BJ (cell line): ENCODE data around the gene PODN. TPM values are rescaled to one million over a fixed set of nuclear protein-coding genes. Genes with fewer than 3 reads are reported as not detected.

ENCODE experiments used
- CTCF ChIA-PET: fragments of 350-600 bp; formaldehyde crosslinking; extraction: SDS; loops from one replicate; lab custom pipeline; 2021; ENCODE audit warnings: antibody characterized with exemption, inconsistent platforms; lab: Yijun Ruan, JAX
- POLR2A ChIA-PET: fragments of 300-600 bp; sonication (Branson Sonifier 250); formaldehyde crosslinking; extraction: SDS; loops from one replicate; lab custom pipeline; 2021; ENCODE audit warnings: antibody characterized with exemption; lab: Charles Lee
- DNase-seq: peaks from one replicate; pipeline ENCODE4 v3.0.0-alpha.2; 2011; ENCODE audit warnings: low read depth
- H3K27me3 ChIP-seq: 2 replicates; pipeline ENCODE4 v1.6.0; 2011; ENCODE audit warnings: low read length; ENCODE audit not compliant: control insufficient read depth, insufficient read depth
- H3K36me3 ChIP-seq: 2 replicates; pipeline ENCODE4 v1.5.1; 2011; ENCODE audit warnings: low read length; ENCODE audit not compliant: control insufficient read depth, insufficient read depth
- H3K4me3 ChIP-seq: 2 replicates; pipeline ENCODE4 v1.5.1; 2011; ENCODE audit warnings: low read depth, mild to moderate bottlenecking, control low read depth, low read length
- polyA plus RNA-seq: library from polyadenylated mRNA; depleted of rRNA; stranded (reverse); fragments of >200 nt; gene quantifications from 2 replicates; pipeline ENCODE4 v1.2.3, GENCODE V29; 2011; rRNA removed
- small RNA-seq: library from RNA; depleted of rRNA; stranded (forward); fragments of <200 nt; gene quantifications from one replicate; pipeline ENCODE3, GENCODE V24; 2012; ENCODE audit warnings: low replicate concordance, low read depth; ENCODE audit not compliant: insufficient read length
- TF ChIP-seq, protein P1 (sequence below): IDR thresholded peaks from 2 replicates; pipeline ENCODE4 v1.5.1; 2011; ENCODE audit warnings: low read depth, mild to moderate bottlenecking, control low read depth, inconsistent platforms, low read length, moderate library complexity; ENCODE audit not compliant: insufficient read depth

Gene PODN
- polyA plus RNA-seq, 1 experiment = 107 TPM

DNA sequence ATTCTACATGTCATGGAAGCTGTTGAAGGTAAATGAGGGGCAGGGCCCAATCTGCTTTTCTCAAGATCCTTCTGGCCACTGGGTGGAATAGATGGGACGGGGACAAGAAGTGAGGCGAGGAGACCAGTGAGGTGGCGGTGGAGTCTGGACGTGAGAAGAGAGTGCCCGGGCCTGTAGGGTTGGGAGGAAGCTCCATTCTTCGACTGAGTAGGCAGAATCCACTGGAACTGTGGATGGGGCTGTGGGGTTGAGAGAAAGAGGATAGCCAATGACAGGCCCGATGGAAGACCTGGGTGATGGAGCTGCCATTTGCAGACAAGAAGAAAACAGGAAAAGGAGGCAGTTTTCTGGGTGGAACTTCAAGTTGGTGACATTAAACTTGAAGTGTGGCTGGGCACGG lies 70.2 kb downstream of the PODN start:
- CTCF ChIA-PET = interaction anchor here (0.8 to 1.7 kb wide), 3 partner anchors 10 to 174 kb away, joined by 3 to 5 read pairs (median 3); no protein-coding TSS in a partner anchor
- H3K4me3 ChIP-seq = no peak overlapping the region
- H3K27me3 ChIP-seq = no peaks in the 10 kb centered on the region
- DNase-seq = no peak
- TF ChIP-seq, protein P1, sequence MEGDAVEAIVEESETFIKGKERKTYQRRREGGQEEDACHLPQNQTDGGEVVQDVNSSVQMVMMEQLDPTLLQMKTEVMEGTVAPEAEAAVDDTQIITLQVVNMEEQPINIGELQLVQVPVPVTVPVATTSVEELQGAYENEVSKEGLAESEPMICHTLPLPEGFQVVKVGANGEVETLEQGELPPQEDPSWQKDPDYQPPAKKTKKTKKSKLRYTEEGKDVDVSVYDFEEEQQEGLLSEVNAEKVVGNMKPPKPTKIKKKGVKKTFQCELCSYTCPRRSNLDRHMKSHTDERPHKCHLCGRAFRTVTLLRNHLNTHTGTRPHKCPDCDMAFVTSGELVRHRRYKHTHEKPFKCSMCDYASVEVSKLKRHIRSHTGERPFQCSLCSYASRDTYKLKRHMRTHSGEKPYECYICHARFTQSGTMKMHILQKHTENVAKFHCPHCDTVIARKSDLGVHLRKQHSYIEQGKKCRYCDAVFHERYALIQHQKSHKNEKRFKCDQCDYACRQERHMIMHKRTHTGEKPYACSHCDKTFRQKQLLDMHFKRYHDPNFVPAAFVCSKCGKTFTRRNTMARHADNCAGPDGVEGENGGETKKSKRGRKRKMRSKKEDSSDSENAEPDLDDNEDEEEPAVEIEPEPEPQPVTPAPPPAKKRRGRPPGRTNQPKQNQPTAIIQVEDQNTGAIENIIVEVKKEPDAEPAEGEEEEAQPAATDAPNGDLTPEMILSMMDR = no peak
- H3K36me3 ChIP-seq = no peaks in the 10 kb centered on the region
- POLR2A ChIA-PET = no interaction called here

DNA sequence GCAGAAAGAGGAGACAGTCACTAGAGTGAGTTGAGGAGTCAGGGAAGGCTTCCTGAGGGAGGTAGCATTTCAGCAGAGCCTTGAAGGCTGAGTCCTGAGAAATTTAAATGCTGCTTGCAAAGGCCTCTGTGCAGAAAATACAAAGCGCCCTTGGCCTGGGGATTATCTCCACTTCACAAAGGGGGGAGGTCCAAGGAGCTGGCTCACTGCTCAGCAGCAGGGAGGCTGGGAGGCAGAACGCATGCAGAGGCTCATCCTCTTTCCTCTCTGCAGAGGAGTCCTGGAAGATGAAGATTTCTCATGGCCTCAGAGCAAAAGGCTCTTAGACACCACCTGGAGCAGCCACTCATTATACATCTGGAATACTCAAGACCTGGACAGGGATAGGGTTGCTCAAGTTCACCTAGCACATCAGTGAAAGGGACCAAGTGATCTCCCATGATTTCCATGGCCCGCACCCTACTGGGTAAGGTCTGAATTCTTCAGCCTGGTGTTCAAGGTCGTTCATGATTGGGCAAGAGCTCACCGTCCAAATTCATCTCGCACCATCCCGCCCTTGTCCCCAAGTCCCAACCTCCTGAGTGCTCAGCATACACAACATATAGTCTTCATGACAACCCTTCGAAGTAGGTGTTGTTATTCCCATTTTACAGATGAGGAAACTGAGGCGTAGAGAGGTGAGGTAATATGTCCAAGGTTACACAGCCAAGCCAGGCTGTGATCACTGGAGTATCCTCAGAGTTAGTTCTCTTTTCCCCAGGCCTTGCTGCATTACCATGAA lies 71.4 kb downstream of the PODN start:
- POLR2A ChIA-PET = no interaction called here
- Histone ChIP-seq H3K36me3 (no peaks in the 10 kb centered on the region), H3K4me3 (no peak overlapping the region), H3K27me3 (no peaks in the 10 kb centered on the region)
- DNase-seq = no peak
- TF ChIP-seq, protein P1 = no peak
- CTCF ChIA-PET = interaction anchor here (0.8 to 2.4 kb wide), 3 partner anchors 10 to 175 kb away, joined by 3 to 8 read pairs (median 5); no protein-coding TSS in a partner anchor

DNA sequence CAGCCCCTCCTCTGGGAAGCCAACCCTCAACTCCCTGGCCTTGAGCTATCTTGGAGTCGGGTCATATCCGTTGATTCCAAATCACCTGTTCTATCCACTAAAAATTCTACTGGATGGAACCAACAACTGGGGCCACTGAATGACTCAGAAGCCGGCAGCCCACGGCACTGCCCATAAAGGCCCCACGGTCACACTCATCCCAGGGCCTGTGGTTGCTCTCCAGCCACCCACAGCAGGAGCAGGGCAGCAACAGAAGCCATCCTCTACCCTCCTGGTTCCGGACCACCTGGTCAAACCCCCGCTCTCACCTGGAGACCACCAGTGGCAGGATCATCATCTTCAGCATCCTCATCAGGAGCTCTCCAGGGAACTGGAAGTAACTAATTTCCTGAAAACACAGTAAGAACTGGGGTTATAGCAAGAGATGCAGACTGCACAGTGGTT lies 72.1 kb downstream of the PODN start:
- H3K27me3 ChIP-seq = no peaks in the 10 kb centered on the region
- no peaks in the 10 kb centered on the region for H3K36me3 ChIP-seq
- ChIA-PET CTCF (interaction anchor here (2.4 kb wide), 1 partner anchor 11 kb away, joined by 8 read pairs; no protein-coding TSS in a partner anchor), POLR2A (no interaction called here)
- TF ChIP-seq, protein P1 = no peak
- no peak overlapping the region for H3K4me3 ChIP-seq
- no peak for DNase-seq

Small RNA genes within 50 kb of the gene (small RNA-seq; reads per million reads assigned to genes)
- not detected for gene HIGD1AP11

Other genes with a start within 250 kb of the PODN start
- gene ZYG11A, start 219.5 kb upstream of the PODN start, polyA plus RNA-seq = 0.94 and 1.3 TPM in 2 replicates
- gene ECHDC2, start 140.5 kb upstream of the PODN start, polyA plus RNA-seq = 50.2 and 77.8 TPM in 2 replicates
- gene SCP2, start 134.9 kb upstream of the PODN start, polyA plus RNA-seq = 50.0 and 122 TPM in 2 replicates
- gene SLC1A7, start 80.4 kb downstream of the PODN start, polyA plus RNA-seq = 0.20 and 0.63 TPM in 2 replicates
- gene CPT2, start 134.6 kb downstream of the PODN start, polyA plus RNA-seq = 15.4 and 20.6 TPM in 2 replicates
- gene CZIB, start 158.4 kb downstream of the PODN start, polyA plus RNA-seq = 75.8 and 92.5 TPM in 2 replicates
- gene MAGOH, start 176.3 kb downstream of the PODN start, polyA plus RNA-seq = 3.9 and 24.9 TPM in 2 replicates